Measurements from ENCODE around the gene PPM1D.

DNA sequence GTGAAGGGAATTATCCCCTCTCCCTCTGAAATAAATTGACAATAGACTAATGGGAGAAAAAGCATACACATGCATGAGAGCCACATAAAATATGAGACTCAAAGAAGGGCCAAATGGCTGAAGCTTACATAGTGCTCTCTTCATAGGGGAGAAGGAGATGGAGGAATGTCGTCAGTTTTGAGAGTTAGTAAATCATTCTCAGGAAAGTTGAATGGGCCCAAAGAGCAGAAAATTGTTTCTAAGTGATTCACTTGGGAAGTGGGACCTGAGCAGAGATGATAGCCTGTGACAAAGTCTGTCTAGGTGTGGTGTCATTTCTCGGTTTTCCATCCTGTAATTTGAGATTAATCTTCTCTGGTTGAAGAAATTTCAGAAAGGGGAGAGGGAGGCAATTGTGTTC lies 112.7 kb downstream of the PPM1D start:
- TF ChIP-seq PBX3 (IDR thresholded peaks at IDR 0.05) (no peak), CTCF (IDR thresholded peaks at IDR 0.05) (no peak)

Measured in A549 (cell line).